CD8-positive, alpha-beta memory T cell (primary cell): ENCODE data around the gene PITPNM2. TPM values are rescaled to one million over a fixed set of nuclear protein-coding genes. Genes with fewer than 3 reads are reported as not detected.

Experiments
- CTCF ChIA-PET: fragments of 350-600 bp; sonication (Branson Sonifier 250); formaldehyde crosslinking; loops from one replicate; lab custom pipeline; 2021; ENCODE audit warnings: antibody characterized with exemption; lab: Charles Lee
- POLR2A ChIA-PET: fragments of 350-600 bp; sonication (Branson Sonifier 250); formaldehyde crosslinking; loops from one replicate; lab custom pipeline; 2021; ENCODE audit warnings: antibody characterized with exemption; lab: Charles Lee
- DNase-seq, 5 donors: peaks; one replicate each; pipeline versions ENCODE4 v3.0.0 to v3.0.0-alpha.2; 2020 to 2022; ENCODE audit warnings: mixed read lengths in 1 of 5
- H3K27ac ChIP-seq: one replicate; pipeline ENCODE4 v1.7.0; 2013; ENCODE audit warnings: low read depth, mild to moderate bottlenecking, low read length, moderate library complexity
- H3K27me3 ChIP-seq: 2 replicates; pipeline ENCODE4 v1.7.0; 2013; ENCODE audit warnings: low read length, mild to moderate bottlenecking; ENCODE audit not compliant: insufficient read depth, poor library complexity, severe bottlenecking
- H3K36me3 ChIP-seq: 2 replicates; pipeline ENCODE4 v1.7.0; 2013; ENCODE audit warnings: mild to moderate bottlenecking, low read length, moderate library complexity; ENCODE audit not compliant: insufficient read depth
- H3K4me1 ChIP-seq: 2 replicates; pipeline ENCODE4 v1.7.0; 2013; ENCODE audit warnings: mild to moderate bottlenecking, low read length, moderate library complexity; ENCODE audit not compliant: insufficient read depth
- H3K4me3 ChIP-seq: 2 replicates; pipeline ENCODE4 v1.7.0; 2013; ENCODE audit warnings: mild to moderate bottlenecking, low read length
- H3K9me3 ChIP-seq: 2 replicates; pipeline ENCODE4 v1.7.0; 2013; ENCODE audit warnings: mild to moderate bottlenecking, low read length
- H3K27ac Mint-ChIP-seq, 8 donors: one replicate each; pipeline ENCODE4 v1.8.0; 2020 to 2021; ENCODE audit warnings: mixed read lengths in 8 of 8, mild to moderate bottlenecking in 6 of 8, inconsistent platforms in 3 of 8, moderate library complexity in 3 of 8
- H3K27me3 Mint-ChIP-seq, 2 donors: one replicate each; pipeline ENCODE4 v1.8.0; 2020 to 2021; ENCODE audit warnings: mixed read lengths in 2 of 2, mild to moderate bottlenecking in 1 of 2, moderate library complexity in 1 of 2
- H3K36me3 Mint-ChIP-seq, 3 donors: one replicate each; pipeline ENCODE4 v1.8.0; 2020 to 2021; ENCODE audit warnings: mixed read lengths in 3 of 3, inconsistent platforms in 1 of 3, mild to moderate bottlenecking in 1 of 3
- H3K4me1 Mint-ChIP-seq, 3 donors: one replicate each; pipeline ENCODE4 v1.8.0; 2020 to 2021; ENCODE audit warnings: mixed read lengths in 3 of 3, inconsistent platforms in 1 of 3, mild to moderate bottlenecking in 1 of 3
- H3K4me3 Mint-ChIP-seq, 7 donors: one replicate each; pipeline ENCODE4 v1.8.0; 2020 to 2021; ENCODE audit warnings: mixed read lengths in 7 of 7, mild to moderate bottlenecking in 6 of 7, moderate library complexity in 4 of 7, inconsistent platforms in 2 of 7
- H3K9me3 Mint-ChIP-seq, 5 donors: one replicate each; pipeline ENCODE4 v1.8.0; 2020 to 2022; ENCODE audit warnings: mixed read lengths in 5 of 5, mild to moderate bottlenecking in 3 of 5, moderate library complexity in 2 of 5, inconsistent platforms in 1 of 5
- polyA plus RNA-seq: library from polyadenylated mRNA; unstranded; fragments of 300-500 nt; fragmentation: Illumina TruSeq; gene quantifications from one replicate; pipeline ENCODE4 v1.2.3, GENCODE V29; 2021
- total RNA-seq, 2 experiments: library from RNA; stranded (reverse); gene quantifications; one replicate each; pipeline ENCODE4 v1.2.3, GENCODE V29; 2021

Gene PITPNM2
- total and polyA plus RNA-seq, 3 experiments from 2014 or later = 1.8 to 6.1 (median 5.1) TPM

- H3K27me3 Mint-ChIP-seq = no peaks in the 10 kb centered on the region
- ChIA-PET CTCF (interaction anchor here (0.7 kb wide), 1 partner anchor 14 kb away, joined by 3 read pairs; no protein-coding TSS in a partner anchor), POLR2A (no interaction called here)
- Histone ChIP-seq H3K4me3 (no peak overlapping the region), H3K27me3 (no peaks in the 10 kb centered on the region), H3K9me3 (no peaks in the 10 kb centered on the region), H3K27ac (no peak overlapping the region), H3K4me1 (no peaks in the 10 kb centered on the region), H3K36me3 (peaks cover 42% of the 10 kb centered on the region)
- no peaks in the 10 kb centered on the region for H3K4me1 Mint-ChIP-seq
- DNase-seq = no peak
- peaks cover 3 to 74% (median 9%) of the 10 kb centered on the region in 3 donors for H3K36me3 Mint-ChIP-seq
- no peak overlapping the region for H3K4me3 Mint-ChIP-seq
- peak overlapping the region in 3 of 8 donors; percentile 23 to 87 (median 56) for H3K27ac Mint-ChIP-seq
- no peaks in the 10 kb centered on the region for H3K9me3 Mint-ChIP-seq
These were observed 14.6 kb upstream of the PITPNM2 start for GRCh38 chr12:123165537-123165936.

- Histone ChIP-seq H3K27me3 (no peaks in the 10 kb centered on the region), H3K9me3 (no peaks in the 10 kb centered on the region), H3K4me1 (no peaks in the 10 kb centered on the region), H3K4me3 (no peak overlapping the region), H3K27ac (no peak overlapping the region), H3K36me3 (peaks cover 42% of the 10 kb centered on the region)
- CTCF ChIA-PET = no interaction called here
- DNase-seq = no peak
- H3K27me3 Mint-ChIP-seq = no peaks in the 10 kb centered on the region
- H3K27ac Mint-ChIP-seq = peak overlapping the region in 1 of 8 donors; percentile 50
- H3K4me1 Mint-ChIP-seq = no peaks in the 10 kb centered on the region
- POLR2A ChIA-PET = no interaction called here
- no peak overlapping the region for H3K4me3 Mint-ChIP-seq
- no peaks in the 10 kb centered on the region for H3K9me3 Mint-ChIP-seq
- peaks cover 3 to 79% (median 10%) of the 10 kb centered on the region in 3 donors for H3K36me3 Mint-ChIP-seq
These were observed 13.9 kb upstream of the PITPNM2 start for GRCh38 chr12:123164710-123165261.

GRCh38 chr12:123164222-123164621, 13.3 kb upstream of the PITPNM2 start:
- peaks cover 3 to 81% (median 10%) of the 10 kb centered on the region in 3 donors for H3K36me3 Mint-ChIP-seq
- Histone ChIP-seq H3K4me1 (no peaks in the 10 kb centered on the region), H3K9me3 (no peaks in the 10 kb centered on the region), H3K27me3 (no peaks in the 10 kb centered on the region), H3K36me3 (peaks cover 42% of the 10 kb centered on the region), H3K27ac (no peak overlapping the region), H3K4me3 (no peak overlapping the region)
- no peaks in the 10 kb centered on the region for H3K4me1 Mint-ChIP-seq
- ChIA-PET CTCF (no interaction called here), POLR2A (no interaction called here)
- H3K27me3 Mint-ChIP-seq = no peaks in the 10 kb centered on the region
- DNase-seq = no peak
- H3K9me3 Mint-ChIP-seq = no peaks in the 10 kb centered on the region
- no peak overlapping the region for H3K4me3 Mint-ChIP-seq
- no peak overlapping the region for H3K27ac Mint-ChIP-seq

GRCh38 chr12:123163227-123163626, 12.3 kb upstream of the PITPNM2 start:
- Mint-ChIP-seq H3K36me3 (peaks cover 3 to 80% (median 10%) of the 10 kb centered on the region in 3 donors), H3K27me3 (no peaks in the 10 kb centered on the region), H3K4me3 (no peak overlapping the region), H3K9me3 (no peaks in the 10 kb centered on the region), H3K4me1 (no peaks in the 10 kb centered on the region), H3K27ac (peak overlapping the region in 1 of 8 donors; percentile 46)
- H3K9me3 ChIP-seq = no peaks in the 10 kb centered on the region
- H3K4me1 ChIP-seq = no peaks in the 10 kb centered on the region
- no peak overlapping the region for H3K4me3 ChIP-seq
- no peak overlapping the region for H3K27ac ChIP-seq
- H3K27me3 ChIP-seq = no peaks in the 10 kb centered on the region
- ChIA-PET POLR2A (no interaction called here), CTCF (no interaction called here)
- DNase-seq = no peak
- peaks cover 42% of the 10 kb centered on the region for H3K36me3 ChIP-seq

GRCh38 chr12:123160801-123161487, 10.1 kb upstream of the PITPNM2 start:
- ChIA-PET POLR2A (no interaction called here), CTCF (interaction anchor here (1.1 to 1.5 kb wide), 2 partner anchors 10 to 77 kb away, joined by 3 to 6 read pairs; no protein-coding TSS in a partner anchor)
- H3K27ac Mint-ChIP-seq = peak overlapping the region in 1 of 8 donors; percentile 3
- Histone ChIP-seq H3K27me3 (no peaks in the 10 kb centered on the region), H3K36me3 (peaks cover 35% of the 10 kb centered on the region), H3K9me3 (no peaks in the 10 kb centered on the region), H3K4me3 (no peak overlapping the region), H3K27ac (no peak overlapping the region), H3K4me1 (no peaks in the 10 kb centered on the region)
- no peaks in the 10 kb centered on the region for H3K9me3 Mint-ChIP-seq
- DNase-seq = no peak
- H3K4me1 Mint-ChIP-seq = no peaks in the 10 kb centered on the region
- no peaks in the 10 kb centered on the region for H3K27me3 Mint-ChIP-seq
- no peak overlapping the region for H3K4me3 Mint-ChIP-seq
- peaks cover 3 to 72% (median 11%) of the 10 kb centered on the region in 3 donors for H3K36me3 Mint-ChIP-seq

- Mint-ChIP-seq H3K27me3 (peaks cover 0 to 1% of the 10 kb centered on the region in 2 donors), H3K4me3 (no peak overlapping the region), H3K9me3 (no peaks in the 10 kb centered on the region), H3K27ac (no peak overlapping the region), H3K4me1 (peaks cover 19 to 26% (median 22%) of the 10 kb centered on the region in 3 donors), H3K36me3 (peaks cover 0 to 16% (median 2%) of the 10 kb centered on the region in 3 donors)
- H3K4me1 ChIP-seq = peaks cover 18% of the 10 kb centered on the region
- H3K27me3 ChIP-seq = no peaks in the 10 kb centered on the region
- CTCF ChIA-PET = interaction anchor here (0.8 kb wide), 1 partner anchor 111 kb away, joined by 3 read pairs; no protein-coding TSS in a partner anchor
- POLR2A ChIA-PET = no interaction called here
- no peak overlapping the region for H3K27ac ChIP-seq
- no peak overlapping the region for H3K4me3 ChIP-seq
- DNase-seq = no peak
- H3K36me3 ChIP-seq = no peaks in the 10 kb centered on the region
- no peaks in the 10 kb centered on the region for H3K9me3 ChIP-seq
These were observed 3.0 kb upstream of the PITPNM2 start for GRCh38 chr12:123153906-123154305.

GRCh38 chr12:123152833-123153232, 1.9 kb upstream of the PITPNM2 start:
- peak overlapping the region in 5 of 7 donors; percentile 66 to 84 (median 82) for H3K4me3 Mint-ChIP-seq
- no peak for DNase-seq
- H3K4me1 Mint-ChIP-seq = peaks cover 24 to 30% (median 27%) of the 10 kb centered on the region in 3 donors
- CTCF ChIA-PET = interaction anchor here (1.0 to 1.4 kb wide), 2 partner anchors 80 to 106 kb away, joined by 3 to 4 read pairs; partner anchors contain the start of genes MPHOSPH9 and MTRFR
- H3K9me3 Mint-ChIP-seq = no peaks in the 10 kb centered on the region
- peaks cover 0 to 16% (median 2%) of the 10 kb centered on the region in 3 donors for H3K36me3 Mint-ChIP-seq
- H3K27me3 Mint-ChIP-seq = peaks cover 0 to 3% of the 10 kb centered on the region in 2 donors
- POLR2A ChIA-PET = interaction anchor here (0.7 to 1.3 kb wide), 2 partner anchors 80 to 92 kb away, joined by 3 read pairs; partner anchors contain the start of genes MPHOSPH9 and MTRFR
- Histone ChIP-seq H3K4me1 (peaks cover 25% of the 10 kb centered on the region), H3K27me3 (no peaks in the 10 kb centered on the region), H3K4me3 (no peak overlapping the region), H3K9me3 (no peaks in the 10 kb centered on the region), H3K27ac (no peak overlapping the region), H3K36me3 (no peaks in the 10 kb centered on the region)
- H3K27ac Mint-ChIP-seq = peak overlapping the region in 1 of 8 donors; percentile 29
